SK-N-SH treated with all-trans-retinoic acid at 6 μM for 48 hours (cell line): ENCODE data around the gene PRAF2.

Experiments used
- BACH2 ChIP-seq: fragments of 250-450 bp; sonication (Bioruptor Pico); IDR thresholded peaks from 2 replicates; pipeline ENCODE4 v1.9.0; 2021; ENCODE audit warnings: mild to moderate bottlenecking, borderline replicate concordance
- ISL1 ChIP-seq: fragments of 250-450 bp; sonication (Bioruptor Pico); IDR thresholded peaks from 2 replicates; pipeline ENCODE4 v2.1.2; 2022; ENCODE audit warnings: mild to moderate bottlenecking, moderate library complexity
- OSR1 ChIP-seq: fragments of 250-450 bp; sonication (Bioruptor Pico); IDR thresholded peaks from 2 replicates; pipeline ENCODE4 v1.8.0; 2022; ENCODE audit warnings: moderate library complexity, mild to moderate bottlenecking, inconsistent platforms
- PATZ1 ChIP-seq: fragments of 250-450 bp; sonication (Bioruptor Pico); IDR thresholded peaks from 2 replicates; pipeline ENCODE4 v1.8.0; 2020; ENCODE audit warnings: mild to moderate bottlenecking, moderate library complexity, borderline replicate concordance
- TCF4 ChIP-seq: fragments of 250-450 bp; sonication (Bioruptor Pico); IDR thresholded peaks from 2 replicates; pipeline ENCODE4 v1.8.0; 2021; ENCODE audit warnings: mild to moderate bottlenecking, moderate library complexity, borderline replicate concordance
- ZFP3 ChIP-seq: fragments of 250-450 bp; sonication (Bioruptor Pico); IDR thresholded peaks from 2 replicates; pipeline ENCODE4 v1.5.0; 2020; ENCODE audit warnings: mild to moderate bottlenecking, moderate library complexity
- ZNF8 ChIP-seq: fragments of 450-650 bp; formaldehyde crosslinking; IDR thresholded peaks from 2 replicates; pipeline ENCODE4 v1.5.0; 2020; ENCODE audit warnings: mild to moderate bottlenecking, moderate library complexity

- TF ChIP-seq ZNF8 (CRISPR knock-in tag): no peak
- no peak for TF ChIP-seq PATZ1
- TF ChIP-seq BACH2: no peak
- no peak for TF ChIP-seq ZFP3 (CRISPR knock-in tag)
- TF ChIP-seq ISL1: no peak
- no peak for TF ChIP-seq OSR1
- TF ChIP-seq TCF4: no peak
These were observed 43.5 kb downstream of the PRAF2 start for GRCh38 chrX:49030283-49030682.
